Breast epithelium (tissue), 3 donors: ENCODE data around the gene THBS4.

Experiments
- CTCF ChIP-seq, 3 donors: fragments of 450-650 bp; IDR thresholded peaks; one replicate each; pipeline ENCODE4 v1.5.1; 2016 to 2017; ENCODE audit warnings: antibody characterized with exemption in 3 of 3, mild to moderate bottlenecking in 3 of 3, moderate library complexity in 3 of 3
- POLR2A ChIP-seq: fragments of 450-650 bp; IDR thresholded peaks from one replicate; pipeline ENCODE4 v1.6.1; 2016; ENCODE audit warnings: antibody characterized with exemption, mild to moderate bottlenecking, moderate library complexity
- POLR2AphosphoS5 ChIP-seq, 3 donors: sonication (generic); formaldehyde crosslinking; IDR thresholded peaks; one replicate each; pipeline ENCODE4 v1.6.1; 2017; ENCODE audit warnings: antibody characterized with exemption in 3 of 3

GRCh38 chr5:80036615-80037014 lies 1.5 kb downstream of the THBS4 start:
- TF ChIP-seq CTCF (IDR thresholded peaks at IDR 0.05) (no peak), POLR2A (no peak), POLR2AphosphoS5 (IDR thresholded peaks at IDR 0.05) (no peak)
